Loucy (cell line): ENCODE measurements around the gene PRKN.

ENCODE experiments used
- H2AFZ ChIP-seq: fragments of 200-600 bp; sonication (generic); 2 replicates; pipeline ENCODE4 v1.6.0; 2016; ENCODE audit warnings: antibody characterized with exemption, mild to moderate bottlenecking, low read length, moderate library complexity
- H3F3A ChIP-seq: fragments of 200-600 bp; 2 replicates; pipeline ENCODE4 v1.6.0; 2016; ENCODE audit warnings: antibody characterized with exemption, low read depth, mild to moderate bottlenecking
- H3K27me3 ChIP-seq: fragments of 200-600 bp; sonication (generic); 2 replicates; pipeline ENCODE4 v1.6.1; 2014; ENCODE audit warnings: low read length, mild to moderate bottlenecking; ENCODE audit not compliant: insufficient read depth, poor library complexity, severe bottlenecking
- H3K36me3 ChIP-seq: fragments of 200-600 bp; sonication (generic); 2 replicates; pipeline ENCODE4 v1.6.1; 2016; ENCODE audit warnings: low read length; ENCODE audit not compliant: insufficient read depth
- H3K4me1 ChIP-seq: fragments of 200-600 bp; sonication (generic); 2 replicates; pipeline ENCODE4 v1.5.1; 2014; ENCODE audit warnings: low read length, mild to moderate bottlenecking; ENCODE audit not compliant: insufficient read depth, poor library complexity, severe bottlenecking
- H3K4me2 ChIP-seq: fragments of 200-600 bp; sonication (generic); 2 replicates; pipeline ENCODE4 v1.6.0; 2014; ENCODE audit warnings: antibody characterized with exemption, low read length, low read depth, mild to moderate bottlenecking; ENCODE audit not compliant: poor library complexity, severe bottlenecking
- H3K4me3 ChIP-seq: fragments of 200-600 bp; sonication (generic); 2 replicates; pipeline ENCODE4 v1.5.1; 2014; ENCODE audit warnings: low read length, mild to moderate bottlenecking, mixed read lengths; ENCODE audit not compliant: poor library complexity, severe bottlenecking
- H3K79me2 ChIP-seq: fragments of 200-600 bp; sonication (generic); 2 replicates; pipeline ENCODE4 v1.6.1; 2014; ENCODE audit warnings: low read length; ENCODE audit not compliant: insufficient read depth
- H3K9ac ChIP-seq: fragments of 200-600 bp; sonication (generic); 2 replicates; pipeline ENCODE4 v1.6.0; 2014; ENCODE audit warnings: mild to moderate bottlenecking, low read depth, low read length, moderate library complexity; ENCODE audit not compliant: poor library complexity, severe bottlenecking
- H3K9me2 ChIP-seq: fragments of 200-600 bp; sonication (generic); replicated peaks from 2 replicates; pipeline ENCODE4 v1.6.1; 2016; ENCODE audit warnings: low read depth, low read length, mixed read lengths
- H3K9me3 ChIP-seq: fragments of 200-600 bp; sonication (generic); 2 replicates; pipeline ENCODE4 v1.6.1; 2014; ENCODE audit warnings: mild to moderate bottlenecking, antibody characterized with exemption, low read length, low read depth; ENCODE audit not compliant: insufficient read depth
- H4K20me1 ChIP-seq: fragments of 200-600 bp; sonication (generic); 2 replicates; pipeline ENCODE4 v1.6.0; 2014; ENCODE audit warnings: antibody characterized with exemption, low read length, mild to moderate bottlenecking; ENCODE audit not compliant: insufficient read depth, poor library complexity, severe bottlenecking
- CTCF ChIP-seq: fragments of 200-600 bp; sonication (generic); conservative IDR thresholded peaks from 2 replicates; pipeline ENCODE4 v1.5.1; 2014; ENCODE audit warnings: mild to moderate bottlenecking, antibody characterized with exemption, low read length
- EZH2phosphoT487 ChIP-seq: fragments of 200-600 bp; IDR thresholded peaks from 2 replicates; pipeline ENCODE4 v1.6.1; 2018; ENCODE audit warnings: antibody characterized with exemption, mild to moderate bottlenecking, moderate library complexity, borderline replicate concordance

PRKN gene

DNA sequence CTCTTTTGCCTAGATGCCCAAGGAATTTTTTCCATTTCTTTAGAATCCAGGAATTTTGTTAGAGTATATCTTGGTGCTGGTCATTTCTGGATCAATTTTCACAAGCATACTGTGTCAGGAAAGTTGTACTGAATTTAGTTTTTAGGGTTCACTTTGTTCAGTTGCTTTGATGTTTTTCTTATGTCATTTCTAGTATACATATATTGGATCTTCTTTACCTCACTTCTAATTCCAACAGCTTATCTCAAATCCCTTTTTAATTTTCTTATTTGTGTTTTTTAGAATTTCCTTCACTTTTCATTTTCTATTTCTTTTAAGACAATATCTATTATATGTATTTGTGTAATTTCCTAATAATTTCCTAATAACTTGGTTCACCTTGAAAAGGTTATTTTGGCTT, 1172.7 kb downstream of the PRKN start:
- Histone ChIP-seq H3K9me2 (no peaks in the 10 kb centered on the region), H3K27me3 (no peaks in the 10 kb centered on the region), H3K9me3 (no peaks in the 10 kb centered on the region), H3K9ac (no peak overlapping the region), H4K20me1 (no peaks in the 10 kb centered on the region), H3K4me1 (no peaks in the 10 kb centered on the region), H3K4me2 (no peak overlapping the region), H3K36me3 (no peaks in the 10 kb centered on the region), H3K4me3 (no peak overlapping the region), H2AFZ (no peak overlapping the region), H3F3A (no peaks in the 10 kb centered on the region), H3K79me2 (no peaks in the 10 kb centered on the region)
- TF ChIP-seq CTCF (no peak), EZH2phosphoT487 (no peak)

- Histone ChIP-seq H3F3A (no peaks in the 10 kb centered on the region), H3K27me3 (no peaks in the 10 kb centered on the region), H3K4me3 (no peak overlapping the region), H3K4me2 (no peak overlapping the region), H3K9me3 (no peaks in the 10 kb centered on the region), H3K9me2 (no peaks in the 10 kb centered on the region), H2AFZ (no peak overlapping the region), H3K4me1 (no peaks in the 10 kb centered on the region), H4K20me1 (no peaks in the 10 kb centered on the region), H3K9ac (no peak overlapping the region), H3K79me2 (no peaks in the 10 kb centered on the region), H3K36me3 (no peaks in the 10 kb centered on the region)
- no peak for TF ChIP-seq EZH2phosphoT487
- TF ChIP-seq CTCF: no peak
Observed at GRCh38 chr6:161549977-161550655, 1177.5 kb downstream of the PRKN start.

DNA sequence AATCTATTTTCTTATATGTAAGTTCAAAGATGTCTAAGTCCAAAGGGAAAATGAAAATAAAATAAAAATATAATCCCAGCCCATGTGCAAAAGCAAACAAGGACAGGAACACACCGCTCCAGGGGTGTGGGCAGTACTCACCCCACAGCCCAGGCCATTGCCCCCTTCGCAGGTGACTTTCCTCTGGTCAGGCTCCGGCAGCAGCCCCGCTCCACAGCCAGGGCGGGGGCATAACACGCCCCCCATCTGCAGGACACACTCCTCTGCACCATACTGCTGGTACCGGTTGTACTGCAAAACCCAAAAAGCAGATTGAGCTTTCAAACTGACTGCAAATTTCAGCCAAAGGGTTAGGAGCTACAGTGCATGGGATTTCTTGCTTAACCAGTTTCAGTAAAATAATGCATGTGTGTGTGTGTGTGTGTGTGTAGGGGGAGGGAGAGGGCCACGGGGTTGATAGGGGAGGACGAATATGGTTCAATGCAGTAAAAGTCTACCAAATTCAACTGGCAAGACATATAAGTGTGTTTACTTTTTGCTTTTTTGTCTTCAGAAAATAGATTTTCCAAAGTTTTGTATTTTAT, 1178.8 kb downstream of the PRKN start:
- Histone ChIP-seq H4K20me1 (no peaks in the 10 kb centered on the region), H3F3A (no peaks in the 10 kb centered on the region), H3K4me2 (no peak overlapping the region), H3K9ac (no peak overlapping the region), H3K9me3 (no peaks in the 10 kb centered on the region), H3K9me2 (no peaks in the 10 kb centered on the region), H3K4me1 (no peaks in the 10 kb centered on the region), H3K4me3 (no peak overlapping the region), H2AFZ (no peak overlapping the region), H3K27me3 (no peaks in the 10 kb centered on the region), H3K79me2 (no peaks in the 10 kb centered on the region), H3K36me3 (no peaks in the 10 kb centered on the region)
- no peak for TF ChIP-seq CTCF
